ENCODE measurements around the gene MYCT1.

- TF ChIP-seq, protein P1, sequence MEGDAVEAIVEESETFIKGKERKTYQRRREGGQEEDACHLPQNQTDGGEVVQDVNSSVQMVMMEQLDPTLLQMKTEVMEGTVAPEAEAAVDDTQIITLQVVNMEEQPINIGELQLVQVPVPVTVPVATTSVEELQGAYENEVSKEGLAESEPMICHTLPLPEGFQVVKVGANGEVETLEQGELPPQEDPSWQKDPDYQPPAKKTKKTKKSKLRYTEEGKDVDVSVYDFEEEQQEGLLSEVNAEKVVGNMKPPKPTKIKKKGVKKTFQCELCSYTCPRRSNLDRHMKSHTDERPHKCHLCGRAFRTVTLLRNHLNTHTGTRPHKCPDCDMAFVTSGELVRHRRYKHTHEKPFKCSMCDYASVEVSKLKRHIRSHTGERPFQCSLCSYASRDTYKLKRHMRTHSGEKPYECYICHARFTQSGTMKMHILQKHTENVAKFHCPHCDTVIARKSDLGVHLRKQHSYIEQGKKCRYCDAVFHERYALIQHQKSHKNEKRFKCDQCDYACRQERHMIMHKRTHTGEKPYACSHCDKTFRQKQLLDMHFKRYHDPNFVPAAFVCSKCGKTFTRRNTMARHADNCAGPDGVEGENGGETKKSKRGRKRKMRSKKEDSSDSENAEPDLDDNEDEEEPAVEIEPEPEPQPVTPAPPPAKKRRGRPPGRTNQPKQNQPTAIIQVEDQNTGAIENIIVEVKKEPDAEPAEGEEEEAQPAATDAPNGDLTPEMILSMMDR (conservative IDR thresholded peaks at IDR 0.05; ENCODE audit: low read depth in 2 of 2): no peak
- TF ChIP-seq EZH2 (IDR thresholded peaks at IDR 0.05; ENCODE audit: low read depth, unreplicated experiment) (no peak), POLR2AphosphoS5 (IDR thresholded peaks at IDR 0.05; ENCODE audit: low read depth) (no peak), CREB1 (CRISPR knock-in tag; IDR thresholded peaks at IDR 0.05; ENCODE audit: low read depth) (no peak), EZH2phosphoT487 (IDR thresholded peaks at IDR 0.05; ENCODE audit: unreplicated experiment) (no peak)
- TF ChIP-seq, protein P2, sequence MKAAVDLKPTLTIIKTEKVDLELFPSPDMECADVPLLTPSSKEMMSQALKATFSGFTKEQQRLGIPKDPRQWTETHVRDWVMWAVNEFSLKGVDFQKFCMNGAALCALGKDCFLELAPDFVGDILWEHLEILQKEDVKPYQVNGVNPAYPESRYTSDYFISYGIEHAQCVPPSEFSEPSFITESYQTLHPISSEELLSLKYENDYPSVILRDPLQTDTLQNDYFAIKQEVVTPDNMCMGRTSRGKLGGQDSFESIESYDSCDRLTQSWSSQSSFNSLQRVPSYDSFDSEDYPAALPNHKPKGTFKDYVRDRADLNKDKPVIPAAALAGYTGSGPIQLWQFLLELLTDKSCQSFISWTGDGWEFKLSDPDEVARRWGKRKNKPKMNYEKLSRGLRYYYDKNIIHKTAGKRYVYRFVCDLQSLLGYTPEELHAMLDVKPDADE (IDR thresholded peaks at IDR 0.05): no peak
Observed at GRCh38 chr6:152698692-152699091, 995 bp downstream of the MYCT1 start.
